Activated CD4-positive, CD25-positive, alpha-beta regulatory T cell (primary cell): ENCODE data around the gene VSIG10.
A peak's percentile ranks its signal among the peaks of the same experiment; 100 is the strongest.
"Not testable (repeated sequence)": the region's sequence is repeated elsewhere in the genome, so short reads cannot be mapped to it uniquely, and the experiment has no call there.

Source experiments
- DNase-seq, 4 experiments: peaks; one replicate each; lab custom pipeline; 2025; lab: John Stamatoyannopoulos, UW

VSIG10 gene

GRCh38 chr12:118033902-118034301 lies 69.9 kb downstream of the VSIG10 start:
- DNase-seq, result no peak

GRCh38 chr12:118033323-118033722 lies 70.5 kb downstream of the VSIG10 start:
- no peak for DNase-seq

- no peak for DNase-seq
Observed at GRCh38 chr12:118032188-118032587, 71.6 kb downstream of the VSIG10 start.

GRCh38 chr12:118029166-118029565 lies 74.6 kb downstream of the VSIG10 start:
- DNase-seq, result no peak

- no peak for DNase-seq
Observed at GRCh38 chr12:118025168-118025567, 78.6 kb downstream of the VSIG10 start.

GRCh38 chr12:118023301-118023860 lies 80.4 kb downstream of the VSIG10 start:
- DNase-seq, result no peak

- no peak for DNase-seq
Observed at GRCh38 chr12:118022728-118023109, 81.1 kb downstream of the VSIG10 start.

- not testable (repeated sequence) for DNase-seq
Observed at GRCh38 chr12:118022097-118022727, 81.6 kb downstream of the VSIG10 start.

- no peak for DNase-seq
Observed at GRCh38 chr12:118020036-118020435, 83.8 kb downstream of the VSIG10 start.

GRCh38 chr12:118017926-118018325 lies 85.9 kb downstream of the VSIG10 start:
- DNase-seq, result no peak

GRCh38 chr12:118016424-118017264 lies 87.2 kb downstream of the VSIG10 start, which contains the start of gene RFC5:
Gene RFC5 (plus strand): TSS chr12:118016703. CDS start chr12:118016828, 125 bp downstream.
- DNase-seq, result peak; percentile 92 to 97 (median 94)

- DNase-seq, result no peak
Observed at GRCh38 chr12:118015944-118016343, 87.9 kb downstream of the VSIG10 start.

- DNase-seq, result no peak
Observed at GRCh38 chr12:118015306-118015705, 88.5 kb downstream of the VSIG10 start.
